VCaP (cell line): Measurements from ENCODE around the gene CFB.
"Not testable (repeated sequence)": the region's sequence is repeated elsewhere in the genome, so short reads cannot be mapped to it uniquely, and the experiment has no call there.

ENCODE experiments used
- H3K27ac ChIP-seq: fragments of 450-650 bp; 2 replicates; pipeline ENCODE4 v1.5.1; 2017
- CTCF ChIP-seq: fragments of 450-650 bp; conservative IDR thresholded peaks from 2 replicates; pipeline ENCODE4 v1.5.1; 2017; ENCODE audit warnings: mild to moderate bottlenecking, moderate library complexity

Gene CFB

GRCh38 chr6:31970604-31971271 is 24.8 kb downstream of the CFB start:
- H3K27ac ChIP-seq = peak overlapping the region; percentile 85
- no peak for TF ChIP-seq CTCF

- H3K27ac ChIP-seq = peak overlapping the region; percentile 85
- TF ChIP-seq CTCF = no peak
Measured at GRCh38 chr6:31971279-31971992, 25.5 kb downstream of the CFB start.

GRCh38 chr6:31971993-31972708 is 26.3 kb downstream of the CFB start, which contains the start of gene DXO:
Gene DXO (minus strand): TSS chr6:31972138. CDS start chr6:31971675, 463 bp downstream.
- TF ChIP-seq CTCF = no peak
- peak within 1 kb of the TSS; percentile 85 for H3K27ac ChIP-seq

- no peak for TF ChIP-seq CTCF
Measured at GRCh38 chr6:31972709-31973350, 26.9 kb downstream of the CFB start.

GRCh38 chr6:31976065-31976464 is 30.2 kb downstream of the CFB start:
- H3K27ac ChIP-seq = not testable (repeated sequence)

More at GRCh38 chr6:31972709-31973350, 26.9 kb downstream of the CFB start:
- H3K27ac ChIP-seq = peak overlapping the region; percentile 85

GRCh38 chr6:31977816-31978431 is 32.0 kb downstream of the CFB start:
- no peak overlapping the region for H3K27ac ChIP-seq
- TF ChIP-seq CTCF = no peak

GRCh38 chr6:31978831-31979230 is 32.9 kb downstream of the CFB start:
- H3K27ac ChIP-seq = no peak overlapping the region
- TF ChIP-seq CTCF = no peak
